ENCODE measurements around the gene SEPSECS. TPM values are rescaled to one million over a fixed set of nuclear protein-coding genes. Genes with fewer than 3 reads are reported as not detected.

Gene SEPSECS
- total RNA-seq (13.8 TPM), polyA plus RNA-seq (ENCODE audit: insufficient read depth, low read depth, low replicate concordance) (7.3 TPM)
- long read RNA-seq, donor 1, full-length matches to known transcripts: 1 of 1 reads
- long read RNA-seq, donor 1, partial matches to known transcripts: 0 of 1 reads
- long read RNA-seq, donor 1, other reads (novel, unspliced or antisense): 0 of 1 reads
- long read RNA-seq, donor 2, full-length matches to known transcripts: 3 of 3 reads
- long read RNA-seq, donor 2, partial matches to known transcripts: 0 of 3 reads
- long read RNA-seq, donor 2, other reads (novel, unspliced or antisense): 0 of 3 reads
- long read RNA-seq, donor 3, full-length matches to known transcripts: 3 of 3 reads
- long read RNA-seq, donor 3, partial matches to known transcripts: 0 of 3 reads
- long read RNA-seq, donor 3, other reads (novel, unspliced or antisense): 0 of 3 reads
- long read RNA-seq, donor 4: 0 reads
- long read RNA-seq, donor 5: 0 reads
- long read RNA-seq, donor 6, full-length matches to known transcripts: 3 of 3 reads
- long read RNA-seq, donor 6, partial matches to known transcripts: 0 of 3 reads
- long read RNA-seq, donor 6, other reads (novel, unspliced or antisense): 0 of 3 reads
- long read RNA-seq, donor 7, full-length matches to known transcripts: 4 of 8 reads
- long read RNA-seq, donor 7, partial matches to known transcripts: 0 of 8 reads
- long read RNA-seq, donor 7, other reads (novel, unspliced or antisense): 4 of 8 reads
- long read RNA-seq, donor 8, full-length matches to known transcripts: 1 of 1 reads
- long read RNA-seq, donor 8, partial matches to known transcripts: 0 of 1 reads
- long read RNA-seq, donor 8, other reads (novel, unspliced or antisense): 0 of 1 reads
- long read RNA-seq, donor 9: 0 reads
- long read RNA-seq, donor 10, full-length matches to known transcripts: 4 of 4 reads
- long read RNA-seq, donor 10, partial matches to known transcripts: 0 of 4 reads
- long read RNA-seq, donor 10, other reads (novel, unspliced or antisense): 0 of 4 reads

DNA sequence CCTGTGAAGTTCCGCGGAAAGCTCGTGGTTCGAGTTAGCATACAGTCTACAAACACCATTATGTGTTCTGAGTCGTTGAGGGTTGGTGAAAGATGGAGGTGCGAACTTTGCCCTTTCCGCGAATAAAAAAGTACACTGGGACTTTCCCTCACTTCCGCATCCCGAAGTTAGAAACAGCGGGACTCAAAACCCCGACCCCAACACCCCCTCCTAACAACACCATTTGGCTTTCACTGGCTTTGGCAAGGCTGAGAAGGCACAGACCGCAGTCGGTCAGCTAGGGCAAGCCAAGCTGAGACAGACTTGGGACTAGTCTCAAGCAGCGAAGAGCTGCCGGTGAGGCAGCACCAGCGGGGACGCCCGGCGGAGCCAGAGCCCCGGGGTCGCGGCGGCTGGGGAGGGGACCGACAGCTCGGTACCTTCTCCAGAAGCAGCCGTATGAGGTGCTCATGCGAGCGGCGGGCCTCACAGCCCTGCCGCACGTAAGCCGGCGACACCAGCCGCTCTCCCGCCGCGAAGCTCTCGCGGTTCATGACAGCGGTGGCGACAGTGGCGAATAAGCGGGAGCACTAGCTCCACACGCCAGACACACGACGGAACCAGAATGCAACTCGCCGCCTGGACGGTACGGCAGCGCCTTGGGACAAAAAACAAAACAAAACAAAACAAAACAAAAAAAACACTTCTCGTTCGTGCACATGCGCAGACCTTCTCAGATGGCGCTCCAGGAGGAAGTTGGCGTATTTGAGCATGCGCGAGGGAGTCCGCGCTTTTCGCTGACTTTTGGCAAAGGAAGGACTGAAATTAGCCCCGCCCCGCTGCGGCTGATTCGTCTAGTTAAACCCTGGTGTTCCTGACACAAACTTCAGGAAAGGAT, at the start of gene SEPSECS:
Gene SEPSECS, minus strand, starts transcription at position 613 of the 877 bp plus-strand sequence. Its CDS starts 80 bp downstream, at position 533.
- H3K36me3 ChIP-seq (ENCODE audit: control insufficient read depth in 2 of 3, insufficient read depth in 3 of 3, low read length in 3 of 3): no peaks in the 10 kb centered on the region
- FAIRE-seq: peak; percentile 87
- peak within 1 kb of the TSS; percentile 86 to 95 (median 92) for H3K9ac ChIP-seq (ENCODE audit: low read length in 3 of 3)
- DNase-seq: peak; percentile 98 to 100 (median 99)
- H3K9me3 ChIP-seq (ENCODE audit: control insufficient read depth in 2 of 3, insufficient read depth in 1 of 3, low read length in 3 of 3): no peaks in the 10 kb centered on the region
- H3K27me3 ChIP-seq (ENCODE audit: control insufficient read depth, insufficient read depth, low read length): no peaks in the 10 kb centered on the region
- peaks cover 0 to 6% (median 0%) of the 10 kb centered on the region in 3 donors for H3K4me1 ChIP-seq (ENCODE audit: control insufficient read depth in 2 of 3, insufficient read depth in 2 of 3, low read depth in 1 of 3, low read length in 3 of 3)
- peak within 1 kb of the TSS; percentile 89 to 98 (median 97) for H3K4me3 ChIP-seq (ENCODE audit: low read length in 3 of 3)
- H3K27ac ChIP-seq (ENCODE audit: low read depth in 2 of 2, low read length in 2 of 2): peak within 1 kb of the TSS; percentile 94 to 96
- TF ChIP-seq, protein P1, sequence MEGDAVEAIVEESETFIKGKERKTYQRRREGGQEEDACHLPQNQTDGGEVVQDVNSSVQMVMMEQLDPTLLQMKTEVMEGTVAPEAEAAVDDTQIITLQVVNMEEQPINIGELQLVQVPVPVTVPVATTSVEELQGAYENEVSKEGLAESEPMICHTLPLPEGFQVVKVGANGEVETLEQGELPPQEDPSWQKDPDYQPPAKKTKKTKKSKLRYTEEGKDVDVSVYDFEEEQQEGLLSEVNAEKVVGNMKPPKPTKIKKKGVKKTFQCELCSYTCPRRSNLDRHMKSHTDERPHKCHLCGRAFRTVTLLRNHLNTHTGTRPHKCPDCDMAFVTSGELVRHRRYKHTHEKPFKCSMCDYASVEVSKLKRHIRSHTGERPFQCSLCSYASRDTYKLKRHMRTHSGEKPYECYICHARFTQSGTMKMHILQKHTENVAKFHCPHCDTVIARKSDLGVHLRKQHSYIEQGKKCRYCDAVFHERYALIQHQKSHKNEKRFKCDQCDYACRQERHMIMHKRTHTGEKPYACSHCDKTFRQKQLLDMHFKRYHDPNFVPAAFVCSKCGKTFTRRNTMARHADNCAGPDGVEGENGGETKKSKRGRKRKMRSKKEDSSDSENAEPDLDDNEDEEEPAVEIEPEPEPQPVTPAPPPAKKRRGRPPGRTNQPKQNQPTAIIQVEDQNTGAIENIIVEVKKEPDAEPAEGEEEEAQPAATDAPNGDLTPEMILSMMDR (IDR thresholded peaks at IDR 0.05; ENCODE audit: borderline replicate concordance, extremely low read depth, insufficient read depth): peak; percentile 3
- intact Hi-C loops (cut with DNase I): no loop called here

DNA sequence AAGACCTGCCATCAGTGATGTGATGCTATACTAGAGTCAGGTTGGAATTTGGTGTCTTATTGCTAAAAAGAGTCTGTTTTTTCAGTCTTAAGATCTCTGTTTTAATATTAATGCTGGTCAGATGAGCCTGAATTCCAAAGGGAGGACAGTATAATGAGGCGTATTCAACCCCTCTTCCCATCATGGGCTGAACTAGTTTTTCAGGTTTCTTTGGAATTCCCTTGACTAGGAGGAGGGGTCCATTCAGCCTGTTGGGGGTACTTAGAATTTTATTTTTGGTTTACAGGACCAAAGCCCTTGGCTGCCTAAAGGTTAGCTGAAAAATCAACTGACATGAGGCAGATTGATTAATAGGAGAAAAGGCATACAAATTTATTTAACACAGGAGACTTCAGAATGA, 49.5 kb upstream of the SEPSECS start:
- DNase-seq (no peak), FAIRE-seq (no peak)
- Histone ChIP-seq H3K27ac (ENCODE audit: low read depth in 2 of 2, low read length in 2 of 2) (no peak overlapping the region), H3K9me3 (ENCODE audit: control insufficient read depth in 2 of 3, insufficient read depth in 1 of 3, low read length in 3 of 3) (peaks cover 0 to 10% (median 0%) of the 10 kb centered on the region in 3 donors), H3K9ac (ENCODE audit: low read length in 3 of 3) (no peak overlapping the region), H3K36me3 (ENCODE audit: control insufficient read depth in 2 of 3, insufficient read depth in 3 of 3, low read length in 3 of 3) (no peaks in the 10 kb centered on the region), H3K4me3 (ENCODE audit: low read length in 3 of 3) (no peak overlapping the region), H3K4me1 (ENCODE audit: control insufficient read depth in 2 of 3, insufficient read depth in 2 of 3, low read depth in 1 of 3, low read length in 3 of 3) (peaks cover 0 to 5% (median 0%) of the 10 kb centered on the region in 3 donors), H3K27me3 (ENCODE audit: control insufficient read depth, insufficient read depth, low read length) (no peaks in the 10 kb centered on the region)
- TF ChIP-seq, protein P1 (IDR thresholded peaks at IDR 0.05; ENCODE audit: borderline replicate concordance, extremely low read depth, insufficient read depth): no peak
- intact Hi-C loops (cut with DNase I): no loop called here

DNA sequence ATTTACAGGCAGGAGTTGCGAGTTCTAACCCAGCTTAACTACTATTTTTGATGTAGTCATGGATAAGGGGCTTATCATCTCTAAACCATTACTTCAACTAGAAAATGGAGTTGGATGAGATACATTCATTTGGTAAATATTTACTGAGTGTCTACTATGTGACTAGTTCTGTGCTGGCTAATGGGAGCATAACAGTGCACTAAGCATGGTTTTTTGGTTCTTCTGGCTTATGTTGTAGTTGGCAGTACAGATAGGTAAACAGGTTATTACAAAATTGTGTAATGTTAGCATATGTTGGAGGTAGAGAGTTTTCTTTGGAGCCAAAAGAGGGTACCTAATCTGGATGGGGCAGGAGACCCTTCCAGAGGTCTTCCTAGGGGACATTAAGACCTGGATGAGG, 47.7 kb upstream of the SEPSECS start:
- no peak overlapping the region for H3K27ac ChIP-seq (ENCODE audit: low read depth in 2 of 2, low read length in 2 of 2)
- FAIRE-seq (no peak), DNase-seq (no peak)
- H3K27me3 ChIP-seq (ENCODE audit: control insufficient read depth, insufficient read depth, low read length): no peaks in the 10 kb centered on the region
- H3K9me3 ChIP-seq (ENCODE audit: control insufficient read depth in 2 of 3, insufficient read depth in 1 of 3, low read length in 3 of 3): peaks cover 0 to 6% (median 0%) of the 10 kb centered on the region in 3 donors
- H3K4me1 ChIP-seq (ENCODE audit: control insufficient read depth in 2 of 3, insufficient read depth in 2 of 3, low read depth in 1 of 3, low read length in 3 of 3): no peaks in the 10 kb centered on the region
- H3K9ac ChIP-seq (ENCODE audit: low read length in 3 of 3): no peak overlapping the region
- intact Hi-C loops (cut with DNase I): no loop called here
- H3K4me3 ChIP-seq (ENCODE audit: low read length in 3 of 3): no peak overlapping the region
- no peaks in the 10 kb centered on the region for H3K36me3 ChIP-seq (ENCODE audit: control insufficient read depth in 2 of 3, insufficient read depth in 3 of 3, low read length in 3 of 3)
- TF ChIP-seq, protein P1 (IDR thresholded peaks at IDR 0.05; ENCODE audit: borderline replicate concordance, extremely low read depth, insufficient read depth): no peak

Data from kidney (tissue), 22 donors.